ENCODE results near the gene ANKRD36C. TPM values are rescaled to one million over a fixed set of nuclear protein-coding genes. Genes with fewer than 3 reads are reported as not detected.

ANKRD36C gene
- 589 TPM for total RNA-seq

DNA sequence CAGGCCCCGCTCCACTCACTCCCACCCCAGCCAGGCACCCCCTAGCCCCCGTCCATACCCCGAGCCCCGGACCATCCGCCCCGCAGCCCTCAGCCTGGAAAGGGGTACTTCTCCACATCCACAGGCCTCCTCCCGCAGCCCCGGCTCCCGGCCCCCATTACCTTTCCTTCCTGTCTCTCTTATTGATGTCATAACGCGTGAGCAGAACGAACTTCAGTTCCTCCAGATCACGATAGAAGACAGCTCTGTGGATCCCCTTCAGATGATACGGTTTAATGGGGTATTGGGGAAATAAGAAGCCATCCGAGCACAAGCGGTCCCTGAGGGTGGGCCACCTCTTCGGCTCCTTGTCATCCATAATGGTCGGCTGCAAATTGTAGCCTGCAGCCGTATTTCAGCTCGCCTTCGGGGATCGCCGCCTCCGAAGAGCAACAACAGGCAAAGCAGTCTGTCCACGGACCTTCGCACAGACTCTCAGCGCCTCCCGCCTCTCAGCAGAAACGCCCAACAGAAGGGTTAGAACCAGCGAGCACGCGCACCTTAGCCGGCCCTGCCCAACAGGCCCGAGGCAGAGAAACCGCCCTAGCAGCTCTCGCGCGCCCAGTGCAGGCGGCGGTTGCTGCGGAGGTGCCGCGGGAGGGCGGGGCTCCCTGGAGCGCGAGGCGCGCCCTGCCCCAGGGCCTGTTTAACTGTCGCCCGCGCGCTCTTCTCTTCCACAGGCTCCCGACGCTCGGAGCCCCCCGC lies at the start of gene ANKRD36C:
TSS of gene ANKRD36C (minus strand) at position 474 of the 744 bp plus-strand sequence. CDS start at position 358, 116 bp downstream.

DNA sequence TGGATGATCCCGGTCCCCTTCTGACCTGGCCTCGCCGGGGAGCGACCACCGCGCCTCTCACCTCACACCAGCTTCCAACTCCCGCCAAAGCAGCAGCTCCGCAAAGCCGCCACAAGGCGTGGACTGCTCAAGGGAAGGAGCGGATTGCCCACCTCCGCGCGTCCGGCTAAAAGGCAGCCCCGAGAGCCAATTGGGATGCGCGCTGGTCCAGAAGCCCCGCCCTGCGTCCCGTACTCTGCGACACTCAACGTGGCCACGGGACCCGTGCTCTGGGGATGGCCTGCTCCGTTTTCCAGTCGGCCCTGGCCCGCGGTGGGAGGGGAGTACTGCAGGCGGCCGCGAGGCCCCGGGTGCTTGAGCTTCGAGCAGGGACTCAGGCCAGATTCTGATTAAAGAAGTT lies 43.2 kb upstream of the ANKRD36C start, which contains the start of gene GPAT2:
TSS of gene GPAT2 (minus strand) at position 125 of the 400 bp plus-strand sequence. CDS start 2,557 bp downstream, outside the sequence.

Small RNAs within 50 kb of the gene (small RNA-seq; reads per million reads assigned to genes)
- not detected for gene RN7SL210P (ENCODE audit: low replicate concordance)

Other genes starting within 250 kb of the ANKRD36C start
- 3.1 TPM for gene GPAT2, start 43.1 kb upstream of the ANKRD36C start, total RNA-seq
- gene ADRA2B, start 124.7 kb upstream of the ANKRD36C start, total RNA-seq: not detected
- gene ASTL, start 146.7 kb upstream of the ANKRD36C start, total RNA-seq: not detected
- gene DUSP2, start 153.6 kb upstream of the ANKRD36C start, total RNA-seq: 4.4 TPM
- 183 TPM for gene STARD7, start 217.0 kb upstream of the ANKRD36C start, total RNA-seq

All from parietal lobe (tissue), 2 donors.